K562 (cell line): ENCODE results near the gene INTS1.

Experiments used
- MAFF ChIP-seq: IDR thresholded peaks from 2 replicates; pipeline ENCODE4 v1.6.1; 2012; ENCODE audit warnings: low read length, improper control_type of control experiment
- ZNF274 ChIP-seq: IDR thresholded peaks from 2 replicates; pipeline ENCODE4 v1.6.1; 2011; ENCODE audit warnings: low read depth, mild to moderate bottlenecking, low read length, moderate library complexity, borderline replicate concordance

- TF ChIP-seq ZNF274 (no peak), MAFF (no peak)
Measured at GRCh38 chr7:1431226-1431625, 73.0 kb downstream of the INTS1 start.
